GM19397 (cell line): ENCODE data around the gene TANC1.

ENCODE experiments used
- ATAC-seq: cut with Tn5 transposase; IDR thresholded peaks from one replicate; pipeline ENCODE4 v1.9.1; 2021; ENCODE audit warnings: mild to moderate bottlenecking, moderate library complexity; ENCODE audit not compliant: unreplicated experiment

The TANC1 gene

GRCh38 chr2:159185401-159186130, 217.1 kb downstream of the TANC1 start:
- ATAC-seq: peak; percentile 48

DNA sequence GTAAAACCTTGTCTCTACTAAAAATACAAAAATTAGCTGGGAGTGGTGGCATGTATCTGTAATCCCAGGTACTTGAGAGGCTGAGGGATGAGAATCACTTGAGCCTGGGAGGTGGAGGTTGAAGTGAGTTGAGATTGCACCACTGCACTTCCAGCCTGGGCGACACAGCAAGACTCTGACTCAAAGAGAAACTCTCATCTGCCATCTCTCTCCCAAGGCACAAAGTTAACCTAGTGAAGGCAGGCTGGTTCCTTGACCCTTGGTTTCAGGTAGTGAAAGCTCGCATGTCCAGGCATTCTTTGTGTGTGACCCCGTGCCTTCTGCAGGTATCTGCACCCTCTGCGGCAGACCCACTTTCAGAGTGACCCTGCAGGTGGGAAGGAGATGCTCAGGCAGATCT, 218.0 kb downstream of the TANC1 start:
- no peak for ATAC-seq

DNA sequence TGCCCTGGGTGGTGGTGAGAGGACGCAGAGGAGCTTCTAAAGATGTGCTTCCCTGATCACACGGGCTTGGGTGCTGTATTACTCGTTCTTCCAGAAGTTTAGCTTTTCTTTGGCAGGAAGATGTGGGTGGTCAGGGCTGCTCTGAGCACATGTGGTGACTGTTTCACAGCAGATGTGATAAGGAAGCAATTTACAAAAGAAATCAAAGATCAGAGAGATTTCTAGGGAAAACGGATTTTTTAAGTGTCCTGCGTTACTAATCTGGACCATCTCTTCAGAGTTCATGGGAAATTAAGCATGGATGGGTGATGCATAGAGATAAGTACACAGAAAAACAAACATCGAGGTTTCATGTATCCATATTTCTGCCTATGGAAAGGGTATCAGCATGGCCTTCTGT, 218.7 kb downstream of the TANC1 start:
- no peak for ATAC-seq

- no peak for ATAC-seq
Measured at GRCh38 chr2:159188449-159188848, 220.0 kb downstream of the TANC1 start.

- ATAC-seq: no peak
Measured at GRCh38 chr2:159192371-159192918, 224.0 kb downstream of the TANC1 start.

GRCh38 chr2:159193791-159194190, 225.4 kb downstream of the TANC1 start:
- ATAC-seq: no peak

DNA sequence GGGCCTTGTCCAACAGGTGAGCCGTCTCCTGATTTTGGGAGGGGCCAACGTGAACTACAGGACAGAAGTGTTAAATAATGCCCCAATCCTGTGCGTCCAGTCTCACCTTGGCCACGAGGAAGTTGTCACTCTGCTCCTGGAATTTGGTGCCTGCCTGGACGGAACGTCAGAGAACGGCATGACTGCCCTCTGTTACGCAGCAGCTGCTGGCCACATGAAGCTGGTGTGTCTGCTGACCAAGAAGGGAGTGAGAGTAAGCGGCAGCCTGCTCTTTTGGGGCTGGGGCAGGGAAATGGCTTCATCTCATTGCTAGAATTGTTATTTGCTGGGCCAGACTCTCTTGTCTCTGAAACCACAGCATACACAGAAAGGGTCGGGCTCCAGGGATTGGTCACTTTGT, 225.8 kb downstream of the TANC1 start:
- ATAC-seq: no peak

DNA sequence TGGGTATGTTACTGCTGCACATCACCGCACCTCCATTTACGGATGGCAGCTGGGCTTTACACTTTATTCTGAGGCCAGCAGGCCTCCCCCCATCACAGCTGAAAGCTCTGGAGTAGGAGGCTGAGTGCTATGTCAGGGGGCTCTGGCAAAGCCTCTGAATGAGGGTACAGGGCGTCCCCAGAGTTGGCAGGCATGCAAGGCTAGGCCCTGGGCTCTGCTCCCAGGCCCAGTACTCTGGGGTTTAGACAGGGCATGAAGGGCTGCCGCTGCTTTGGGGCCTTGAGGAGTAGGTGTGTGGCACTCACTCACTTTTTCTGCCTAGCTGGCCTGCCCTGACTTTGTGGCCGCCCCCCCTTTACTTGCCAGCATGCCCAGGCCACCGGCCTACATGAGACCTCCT, 227.3 kb downstream of the TANC1 start:
- ATAC-seq: no peak

GRCh38 chr2:159196393-159196925, 228.0 kb downstream of the TANC1 start:
- ATAC-seq: no peak

- no peak for ATAC-seq
Measured at GRCh38 chr2:159199236-159199635, 230.8 kb downstream of the TANC1 start.

- no peak for ATAC-seq
Measured at GRCh38 chr2:159199761-159200465, 231.5 kb downstream of the TANC1 start.

- ATAC-seq: no peak
Measured at GRCh38 chr2:159200498-159200897, 232.1 kb downstream of the TANC1 start.

DNA sequence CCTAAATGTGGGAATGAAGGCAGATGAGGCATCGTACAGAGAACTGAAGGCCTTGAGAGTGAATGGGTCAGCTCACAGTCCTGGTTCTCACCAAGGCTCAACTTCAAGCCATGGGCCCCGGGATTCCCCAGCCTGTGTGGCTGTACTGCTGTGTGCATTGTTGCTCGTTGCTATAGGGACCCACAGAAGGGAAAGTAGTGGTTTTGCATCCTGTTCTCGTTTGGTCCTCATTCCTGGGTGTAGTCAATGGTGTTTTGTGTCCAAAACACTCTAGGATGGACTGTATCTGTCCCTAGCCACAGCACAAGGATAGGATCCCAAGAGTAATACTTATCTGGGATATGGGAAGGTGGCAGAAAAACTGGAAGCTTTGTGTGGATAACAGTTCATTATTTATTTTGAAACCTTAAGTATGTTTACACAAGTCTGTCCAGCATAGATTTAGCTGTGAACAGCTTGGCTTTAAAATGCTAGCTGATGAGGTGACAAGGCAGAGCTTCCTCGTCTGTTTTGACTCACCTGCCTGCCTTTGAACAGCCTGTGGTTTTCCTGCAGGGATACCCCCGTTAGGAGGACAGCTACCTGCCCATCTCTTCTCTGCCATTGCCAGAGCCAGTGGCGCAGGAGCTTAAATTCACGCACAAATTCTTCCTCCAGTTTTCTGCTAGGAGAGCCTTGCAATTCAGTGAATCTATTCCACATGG, 233.1 kb downstream of the TANC1 start:
- peak; percentile 98 for ATAC-seq

GRCh38 chr2:159202568-159203071, 234.2 kb downstream of the TANC1 start:
- ATAC-seq: no peak

- ATAC-seq: no peak
Measured at GRCh38 chr2:159204381-159205144, 236.1 kb downstream of the TANC1 start.

DNA sequence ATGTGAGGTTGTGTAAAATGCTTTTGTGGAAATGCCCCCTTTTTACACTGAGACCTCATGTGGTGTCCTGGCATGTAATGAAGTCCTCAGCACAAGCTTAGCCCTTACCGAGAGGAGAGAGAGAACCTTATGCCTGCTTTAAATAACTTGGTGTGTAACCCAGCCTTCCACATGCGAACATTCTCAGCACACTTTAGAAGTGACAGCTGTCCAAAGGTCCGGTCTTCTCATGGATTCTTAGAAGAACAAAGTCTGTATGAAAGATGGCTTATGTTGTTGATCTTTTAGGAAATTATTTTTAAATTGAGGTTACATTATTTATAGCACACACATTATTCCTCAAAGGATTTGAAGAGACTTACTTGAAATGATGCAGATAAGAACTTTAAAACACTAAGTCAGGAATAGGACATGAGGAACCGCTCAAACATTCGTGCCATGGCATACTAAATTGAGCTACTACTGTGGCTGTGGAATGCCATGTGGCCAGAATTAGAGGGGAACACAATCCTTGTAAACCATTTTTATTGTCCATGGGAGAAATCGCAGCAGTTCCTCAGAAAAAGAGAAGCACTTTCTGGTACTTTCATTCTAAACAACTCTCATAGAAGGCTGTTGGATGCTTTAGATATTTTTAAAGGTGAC, 238.4 kb downstream of the TANC1 start:
- ATAC-seq: no peak

GRCh38 chr2:159208438-159208837, 240.0 kb downstream of the TANC1 start:
- no peak for ATAC-seq

DNA sequence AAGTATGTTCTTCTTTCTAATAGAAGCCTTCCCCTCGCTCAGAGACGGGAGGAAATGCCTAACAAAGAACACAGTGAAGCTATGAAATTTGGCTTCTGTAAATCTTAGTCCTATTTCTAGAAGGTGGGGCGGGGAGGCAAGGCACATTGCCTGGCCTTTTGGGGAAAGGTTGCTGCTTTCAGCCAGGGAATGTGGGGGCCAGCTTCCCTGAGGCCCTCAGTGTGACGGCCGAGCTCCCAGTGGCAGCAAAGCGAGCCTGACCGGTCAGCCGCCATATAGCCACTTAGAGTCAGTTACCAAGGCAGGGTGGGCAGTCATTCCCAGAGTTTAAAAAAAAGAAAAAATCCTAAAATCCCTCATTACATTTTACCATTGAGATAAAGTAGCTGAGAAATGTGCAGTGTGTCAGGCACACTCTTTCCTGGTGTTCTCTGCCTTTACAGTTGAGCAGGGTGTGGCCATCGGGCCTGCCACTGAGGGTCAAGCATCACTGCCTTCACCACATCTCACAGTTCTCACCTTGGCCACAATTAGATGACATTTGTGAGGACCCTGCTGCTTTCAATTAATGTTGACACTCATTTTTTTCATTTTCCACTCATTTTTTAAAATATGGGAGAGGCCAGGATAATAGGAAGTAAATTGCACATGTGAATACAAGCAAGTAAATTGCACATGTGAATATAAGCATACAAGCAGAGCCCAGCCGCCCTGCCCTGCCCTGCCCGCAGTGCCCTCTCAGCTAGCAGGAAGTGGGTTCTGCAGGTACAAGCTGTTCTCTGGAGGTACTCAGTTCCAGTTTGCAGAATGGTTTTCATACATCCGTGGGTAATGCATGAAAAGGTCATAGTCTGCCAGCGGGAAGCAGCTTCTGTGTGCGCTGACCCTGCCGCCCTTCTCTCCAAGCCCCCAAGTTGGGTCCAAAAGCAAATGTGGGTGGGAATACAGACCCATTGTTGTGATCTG, 241.2 kb downstream of the TANC1 start:
- ATAC-seq: peak; percentile 63
